Endothelial cell of umbilical vein (primary cell): ENCODE measurements around the gene MUC22. TPM values are rescaled to one million over a fixed set of nuclear protein-coding genes. Genes with fewer than 3 reads are reported as not detected.

Experiments used
- BruUV-seq: library from RNA; stranded (reverse); fragments of 400-500 nt; replicated peaks from 2 replicates; lab custom pipeline; 2021; lab: Mats Ljungman, UMichigan
- CTCF ChIA-PET: fragments of 300-600, 350-600 bp; sonication (Branson Sonifier 250); formaldehyde crosslinking; loops from one replicate; lab custom pipeline; 2021; ENCODE audit warnings: antibody characterized with exemption, inconsistent platforms; lab: Charles Lee
- POLR2A ChIA-PET: fragments of 300-600, 350-600 bp; sonication (Branson Sonifier 250); formaldehyde crosslinking; loops from one replicate; lab custom pipeline; 2021; ENCODE audit warnings: antibody characterized with exemption, inconsistent platforms; lab: Charles Lee
- DNase-seq: peaks from one replicate; pipeline ENCODE4 v3.0.0-alpha.2; 2011; ENCODE audit warnings: low read depth, low spot score
- FAIRE-seq: peaks from 2 replicates; lab custom pipeline; 2011; peaks lifted over from hg19 to GRCh38; lab: Jason Lieb, UNC
- H2AFZ ChIP-seq: 2 replicates; pipeline ENCODE4 v1.6.0; 2012; ENCODE audit warnings: low read depth, low read length, control low read depth, inconsistent platforms
- H3K27ac ChIP-seq: 2 replicates; pipeline ENCODE4 v1.5.1; 2011; ENCODE audit warnings: low read depth, mild to moderate bottlenecking, control low read depth, low read length, moderate library complexity; ENCODE audit not compliant: insufficient read depth
- H3K27me3 ChIP-seq, 2 experiments: 2 replicates each; pipeline versions ENCODE4 v1.6.0 to v1.6.1; 2011; ENCODE audit warnings: low read length in 2 of 2, mixed read lengths in 1 of 2; ENCODE audit not compliant: control insufficient read depth in 2 of 2, insufficient read depth in 2 of 2
- H3K36me3 ChIP-seq, 2 experiments: 2 replicates in 1 of 2; 3 replicates in 1 of 2; pipeline ENCODE4 v1.5.1; 2011; ENCODE audit warnings: low read length in 2 of 2, mild to moderate bottlenecking in 1 of 2, moderate library complexity in 1 of 2; ENCODE audit not compliant: control insufficient read depth in 2 of 2, insufficient read depth in 2 of 2; ENCODE audit errors: extremely low read depth in 1 of 2
- H3K4me1 ChIP-seq: 3 replicates; pipeline ENCODE4 v1.5.1; 2011; ENCODE audit warnings: mild to moderate bottlenecking, low read length; ENCODE audit not compliant: control insufficient read depth, insufficient read depth; ENCODE audit errors: extremely low read depth
- H3K4me2 ChIP-seq: 2 replicates; pipeline ENCODE4 v1.6.1; 2011; ENCODE audit warnings: low read length, control low read depth, mixed read lengths; ENCODE audit not compliant: insufficient read depth
- H3K4me3 ChIP-seq, 3 experiments: fragments of 200-600 bp in 1 of 3; sonication (generic), shearing (Covaris generic) in 1 of 3; replicated peaks in 1 of 3; 2 replicates each; pipeline ENCODE4 v1.5.1; 2011 to 2016; ENCODE audit warnings: control low read depth in 3 of 3, low read length in 3 of 3, mild to moderate bottlenecking in 2 of 3, inconsistent platforms in 1 of 3, low read depth in 1 of 3, moderate library complexity in 1 of 3; ENCODE audit not compliant: insufficient read depth in 1 of 3
- H3K79me2 ChIP-seq: 2 replicates; pipeline ENCODE4 v1.6.0; 2012; ENCODE audit warnings: low read length, inconsistent platforms; ENCODE audit not compliant: control insufficient read depth, insufficient read depth
- H3K9ac ChIP-seq: replicated peaks from 2 replicates; pipeline ENCODE3; 2011; ENCODE audit warnings: low read length, control low read depth; ENCODE audit not compliant: insufficient read depth; ENCODE audit errors: extremely low read depth
- H3K9me1 ChIP-seq: replicated peaks from 3 replicates; pipeline ENCODE4 v1.6.0; 2011; ENCODE audit warnings: mild to moderate bottlenecking, low read length; ENCODE audit not compliant: control insufficient read depth, insufficient read depth; ENCODE audit errors: extremely low read depth
- H3K9me3 ChIP-seq: replicated peaks from 2 replicates; pipeline ENCODE4 v1.5.1; 2012; ENCODE audit warnings: low read length, inconsistent platforms; ENCODE audit not compliant: control insufficient read depth, insufficient read depth
- H4K20me1 ChIP-seq: replicated peaks from 2 replicates; pipeline ENCODE3; 2011; ENCODE audit warnings: mild to moderate bottlenecking, low read length; ENCODE audit not compliant: control insufficient read depth, insufficient read depth; ENCODE audit errors: extremely low read depth
- CTCF ChIP-seq, 2 donors: IDR thresholded peaks; 1 replicate in 1 of 2; 2 replicates in 1 of 2; pipeline ENCODE4 v1.5.1; 2011; ENCODE audit warnings: low read length in 2 of 2, mild to moderate bottlenecking in 2 of 2, moderate library complexity in 2 of 2, control low read depth in 1 of 2, inconsistent platforms in 1 of 2, low read depth in 1 of 2; ENCODE audit not compliant: insufficient read depth in 1 of 2; ENCODE audit errors: extremely low read depth in 1 of 2
- EZH2 ChIP-seq: IDR thresholded peaks from 2 replicates; pipeline ENCODE4 v1.6.1; 2012; ENCODE audit warnings: borderline replicate concordance, low read depth, mild to moderate bottlenecking, moderate library complexity, low read length, inconsistent platforms; ENCODE audit not compliant: severe bottlenecking
- FOS ChIP-seq: IDR thresholded peaks from 2 replicates; pipeline ENCODE4 v1.6.1; 2011; ENCODE audit warnings: mild to moderate bottlenecking, low read length, moderate library complexity, borderline replicate concordance; ENCODE audit not compliant: insufficient read depth
- GATA2 ChIP-seq: IDR thresholded peaks from 2 replicates; pipeline ENCODE4 v1.7.0; 2011; ENCODE audit warnings: low read depth, mild to moderate bottlenecking, moderate library complexity, mixed read lengths, low read length; ENCODE audit not compliant: insufficient read length, insufficient read depth
- JUN ChIP-seq: IDR thresholded peaks from 2 replicates; pipeline ENCODE4 v1.6.1; 2011; ENCODE audit warnings: borderline replicate concordance, low read depth; ENCODE audit not compliant: insufficient read length, insufficient read depth
- MAX ChIP-seq: IDR thresholded peaks from 2 replicates; pipeline ENCODE4 v1.6.1; 2011; ENCODE audit not compliant: insufficient read depth, insufficient read length
- MYC ChIP-seq: IDR thresholded peaks from one replicate; pipeline ENCODE4 v1.6.1; 2011; ENCODE audit warnings: mild to moderate bottlenecking, low read depth, low read length
- POLR2A ChIP-seq: IDR thresholded peaks from 2 replicates; pipeline ENCODE4 v1.6.1; 2012; ENCODE audit warnings: low read depth, mild to moderate bottlenecking, control low read depth, low read length
- POLR2AphosphoS5 ChIP-seq: IDR thresholded peaks from 2 replicates; pipeline ENCODE4 v1.6.1; 2012; ENCODE audit warnings: low read depth, mild to moderate bottlenecking, control low read depth, low read length, moderate library complexity; ENCODE audit not compliant: insufficient read depth
- dilution Hi-C: fragments of 300-500 bp; cut with MboI; formaldehyde crosslinking; loops from one replicate; pipeline ENCODE4 v1.15.0; 2019; ENCODE audit warnings: low sequenced_read_pairs; ENCODE audit not compliant: extremely low pct_ligation_motif_present
- intact Hi-C: fragments of 100-400 bp; cut with micrococcal nuclease; formaldehyde crosslinking; loops from one replicate; pipeline ENCODE4 v1.10.0; 2022
- polyA plus RNA-seq, 4 experiments: library from polyadenylated mRNA; depleted of rRNA in 3 of 4; stranded (reverse) in 3 of 4; unstranded in 1 of 4; fragments of >200 nt; gene quantifications; 2 replicates each; pipeline versions ENCODE4 v1.2.1 to v1.2.3, GENCODE V29; 2011 to 2012; ENCODE audit warnings: missing spikeins in 1 of 4
- total RNA-seq: library from RNA; stranded (reverse); gene quantifications from 2 replicates; pipeline ENCODE4 v1.2.3, GENCODE V29; 2021

Gene MUC22
- total and polyA plus RNA-seq, 2 donors (not counting 3 experiments of a cell fraction or from before 2014, with no cell fraction given) = not detected

- Histone ChIP-seq H3K79me2 (no peaks in the 10 kb centered on the region), H3K4me3 (no peak overlapping the region), H2AFZ (no peak overlapping the region), H3K36me3 (no peaks in the 10 kb centered on the region), H4K20me1 (no peaks in the 10 kb centered on the region), H3K9me1 (no peaks in the 10 kb centered on the region), H3K4me1 (no peaks in the 10 kb centered on the region), H3K27ac (no peak overlapping the region), H3K9me3 (no peaks in the 10 kb centered on the region), H3K4me2 (no peak overlapping the region), H3K9ac (no peak overlapping the region), H3K27me3 (peaks cover 9 to 13% of the 10 kb centered on the region in 2 experiments)
- ChIA-PET CTCF (interaction anchor here (0.8 to 2.0 kb wide), 2 partner anchors 31 to 122 kb away, joined by 3 to 5 read pairs; no protein-coding TSS in a partner anchor), POLR2A (no interaction called here)
- no peak for DNase-seq
- BruUV-seq = no TSS peak
- TF ChIP-seq JUN (no peak), EZH2 (no peak), POLR2A (no peak), MAX (no peak), POLR2AphosphoS5 (no peak), MYC (no peak), CTCF (IDR thresholded peaks at IDR 0.05; ENCODE audit: extremely low read depth in 1 of 2, insufficient read depth in 1 of 2, low read depth in 1 of 2, low read length in 2 of 2) (no peak), FOS (no peak), GATA2 (no peak)
- FAIRE-seq = no peak
- intact Hi-C loops (no loop called here), dilution Hi-C loops (no loop called here)
Measured at GRCh38 chr6:31037682-31038081, 27.4 kb downstream of the MUC22 start.
